ENCODE results near the gene DIRAS3.
"Not testable (repeated sequence)": the region's sequence is repeated elsewhere in the genome, so short reads cannot be mapped to it uniquely, and the experiment has no call there.

Gene DIRAS3

GRCh38 chr1:68024635-68025338 lies 25.6 kb downstream of the DIRAS3 start:
- no peak for DNase-seq

GRCh38 chr1:68016381-68016780 lies 34.0 kb downstream of the DIRAS3 start:
- no peak for DNase-seq

DNA sequence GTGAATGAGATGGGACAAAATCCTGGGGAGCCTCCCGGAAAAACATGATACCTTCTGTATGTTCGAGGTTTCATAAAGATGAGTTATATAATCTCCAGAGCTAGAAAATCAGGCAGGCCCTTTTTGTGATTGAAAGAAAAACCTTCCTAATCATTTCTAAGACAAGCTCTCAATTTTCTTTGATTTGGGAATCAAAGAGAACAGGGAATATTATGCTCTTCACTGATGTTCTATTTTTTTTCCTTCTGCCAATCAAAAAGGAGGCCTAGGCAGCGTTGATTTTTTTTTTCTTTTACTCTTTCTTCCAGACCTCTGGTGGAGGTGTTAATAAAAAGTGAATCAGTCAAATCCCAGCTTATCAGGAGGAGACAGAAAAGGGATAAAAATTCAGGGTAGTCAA lies 34.5 kb downstream of the DIRAS3 start:
- DNase-seq, result no peak

DNA sequence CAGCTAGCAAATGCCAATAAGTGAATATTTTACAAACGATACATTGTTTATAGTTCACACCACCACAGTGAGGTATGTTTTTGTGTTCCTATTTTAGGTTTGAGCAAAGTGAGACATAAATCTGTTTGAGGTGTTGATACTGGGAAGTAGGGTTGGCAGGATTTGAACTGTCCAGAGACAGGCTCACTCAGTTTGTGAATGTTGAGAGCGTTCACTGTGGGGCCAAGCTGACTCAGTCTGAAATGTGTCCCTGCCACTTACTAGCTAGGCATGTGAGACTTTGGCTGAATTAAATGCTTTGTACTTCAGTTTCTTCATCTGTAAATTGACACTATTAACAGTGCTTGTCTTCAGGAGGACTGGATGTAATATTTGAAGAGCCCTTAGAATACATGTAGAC lies 35.1 kb downstream of the DIRAS3 start:
- no peak for DNase-seq

GRCh38 chr1:68013351-68013750 lies 37.1 kb downstream of the DIRAS3 start:
- no peak for DNase-seq

DNA sequence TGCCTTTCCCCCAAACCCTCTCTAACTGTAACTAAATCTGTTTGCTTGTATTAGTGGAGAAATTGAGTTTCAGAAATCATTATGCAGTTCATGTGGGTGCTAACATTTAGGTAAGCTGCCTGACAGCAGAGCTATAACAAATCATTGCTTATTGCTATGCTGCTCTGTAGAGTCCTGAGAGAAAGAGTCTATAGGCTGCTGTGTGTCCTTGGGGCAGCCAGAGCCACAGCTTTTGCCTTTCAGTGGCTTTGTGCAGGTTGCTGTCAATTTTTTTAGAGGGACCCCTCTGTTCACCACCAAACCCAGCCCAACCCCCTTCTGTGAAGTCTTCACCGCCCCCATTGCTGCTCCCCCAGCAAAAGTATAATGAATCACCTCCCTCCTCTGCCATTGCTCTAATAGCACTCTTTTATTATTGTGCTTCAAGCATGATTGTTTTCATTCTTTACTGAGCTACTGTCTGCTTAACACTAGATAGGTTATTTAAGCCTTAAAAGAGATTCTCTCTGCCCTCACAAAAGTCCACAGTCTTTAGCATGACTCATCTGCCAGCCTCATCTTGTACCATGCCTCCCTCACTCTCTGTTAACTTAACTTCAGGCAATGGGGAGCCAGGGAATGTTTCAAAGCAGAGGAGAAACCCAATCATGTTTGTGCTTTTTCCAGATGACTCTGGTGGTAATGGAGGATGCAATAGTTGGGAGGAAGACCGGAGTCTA lies 38.6 kb downstream of the DIRAS3 start:
- no peak for DNase-seq

GRCh38 chr1:68010543-68010942 lies 39.9 kb downstream of the DIRAS3 start:
- DNase-seq, result no peak

DNA sequence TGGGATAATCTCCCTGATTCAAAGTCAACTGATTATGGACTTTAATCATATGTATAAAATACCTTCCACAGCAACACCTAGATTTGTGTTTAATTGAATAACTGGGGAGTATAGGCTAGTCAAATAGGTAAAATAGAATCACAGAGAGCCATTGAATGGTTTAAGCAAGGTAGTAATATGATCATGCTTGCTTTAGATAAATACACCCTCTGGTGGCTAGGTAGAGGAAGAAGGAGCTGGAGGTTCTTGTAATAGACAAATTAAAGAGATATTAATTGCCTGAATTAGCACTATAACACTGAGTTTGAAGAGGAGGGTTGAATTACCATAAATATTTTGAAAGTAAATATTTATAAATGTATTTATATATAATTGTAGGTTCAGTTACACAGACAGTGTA lies 40.3 kb downstream of the DIRAS3 start:
- no peak for DNase-seq

- DNase-seq, result not testable (repeated sequence)
Measured at GRCh38 chr1:68003626-68004025, 46.8 kb downstream of the DIRAS3 start.

- DNase-seq, result no peak
Measured at GRCh38 chr1:68000191-68000590, 50.2 kb downstream of the DIRAS3 start.

DNA sequence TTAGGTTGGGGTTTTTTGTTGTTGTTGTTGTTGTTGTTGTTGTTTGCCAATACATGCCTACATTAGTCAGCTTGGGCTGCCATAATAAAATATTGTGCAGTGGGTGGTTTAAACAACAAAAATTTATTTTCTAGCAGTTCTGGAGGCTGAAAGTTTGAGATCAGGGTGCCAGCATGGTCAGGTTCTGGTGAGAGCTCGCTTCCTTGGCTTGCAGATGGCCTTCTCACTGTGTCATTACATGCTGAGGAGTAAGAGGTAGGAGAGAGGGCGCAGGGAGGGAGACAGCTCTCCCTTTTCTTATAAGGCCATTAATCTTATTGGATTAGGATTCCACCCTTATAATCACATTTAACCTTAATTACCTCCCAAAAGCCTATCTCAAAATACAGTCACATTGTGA lies 52.7 kb downstream of the DIRAS3 start:
- no peak for DNase-seq
